GM12878 (cell line): Measurements from ENCODE around the gene ARRDC4.

Experiments used
- CHD2 ChIP-seq: IDR thresholded peaks from 2 replicates; pipeline ENCODE4 v1.6.1; 2011; ENCODE audit warnings: low read depth, low read length, improper control_type of control experiment, borderline replicate concordance
- CTCF ChIP-seq, 3 experiments: IDR thresholded peaks in 2 of 3; conservative IDR thresholded peaks in 1 of 3; 2 replicates each; pipeline ENCODE4 v1.5.1; 2011; ENCODE audit warnings: low read depth in 3 of 3, low read length in 3 of 3, mild to moderate bottlenecking in 3 of 3, control low read depth in 2 of 3, moderate library complexity in 2 of 3, inconsistent platforms in 1 of 3, mixed read lengths in 1 of 3; ENCODE audit not compliant: control insufficient read depth in 2 of 3, insufficient read depth in 1 of 3; ENCODE audit errors: extremely low read depth in 1 of 3
- MXI1 ChIP-seq: fragments of 150-350 bp; IDR thresholded peaks from 2 replicates; pipeline ENCODE4 v1.6.1; 2011; ENCODE audit warnings: low read depth, mild to moderate bottlenecking, inconsistent platforms, low read length, improper control_type of control experiment
- NKRF ChIP-seq: fragments of 450-650 bp; conservative IDR thresholded peaks from 2 replicates; pipeline ENCODE4 v1.6.1; 2017; ENCODE audit warnings: mild to moderate bottlenecking, moderate library complexity
- PAX5 ChIP-seq: IDR thresholded peaks from 2 replicates; pipeline ENCODE4 v1.6.1; 2011; ENCODE audit warnings: low read depth, low read length, borderline replicate concordance

GRCh38 chr15:97972366-97972765 is 11.9 kb downstream of the ARRDC4 start:
- TF ChIP-seq CTCF (IDR thresholded peaks at IDR 0.05 in 2 of 3, conservative IDR thresholded peaks at IDR 0.05 in 1 of 3; ENCODE audit: control insufficient read depth in 2 of 3, extremely low read depth in 1 of 3, insufficient read depth in 1 of 3, low read depth in 3 of 3, low read length in 3 of 3) (no peak), MXI1 (no peak), NKRF (no peak), CHD2 (no peak), PAX5 (no peak)
